ENCODE measurements around the gene NMRK2. TPM values are rescaled to one million over a fixed set of nuclear protein-coding genes. Genes with fewer than 3 reads are reported as not detected.

NMRK2 gene
- total and polyA plus RNA-seq, 2 donors (not counting 1 experiment from before 2014, with no cell fraction given), result not detected

DNA sequence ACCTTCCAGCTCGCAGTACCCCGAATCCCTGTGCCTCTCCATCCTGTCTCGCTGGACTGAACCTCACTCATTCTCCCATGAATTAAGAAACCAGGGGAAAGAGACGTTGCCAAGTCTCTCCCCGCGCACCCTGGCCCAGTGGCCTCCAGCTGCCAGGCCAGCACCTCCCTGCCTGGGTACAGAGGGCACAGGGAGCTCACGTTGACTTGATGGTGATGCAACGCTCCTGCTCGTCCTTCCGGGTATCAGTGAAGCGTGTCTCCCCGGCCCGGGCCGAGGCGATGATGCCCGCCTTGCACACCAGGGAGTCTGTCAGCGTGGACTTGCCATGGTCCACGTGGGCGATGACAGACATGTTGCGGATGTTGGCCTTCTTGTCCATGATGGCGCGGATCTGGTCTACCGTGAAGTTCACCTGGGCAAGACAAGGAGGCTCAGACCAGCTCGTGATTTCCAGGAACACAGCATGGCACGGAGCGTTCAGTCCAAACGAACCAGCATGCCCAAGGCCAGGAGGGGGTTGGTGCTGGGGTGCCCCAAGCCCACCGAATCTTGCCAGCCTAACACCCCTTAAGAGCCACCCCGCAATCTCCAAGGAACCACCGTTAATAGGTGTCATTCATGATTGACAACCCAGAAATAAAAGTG is 51.2 kb downstream of the NMRK2 start:
- Histone ChIP-seq H2AFZ (ENCODE audit: insufficient read depth, low read depth, low read length, poor library complexity, severe bottlenecking) (no peak overlapping the region), H3K27ac (ENCODE audit: low read length in 2 of 2) (peak overlapping the region; percentile 78 to 90), H3K9me3 (ENCODE audit: control extremely low read depth in 1 of 3, control insufficient read depth in 2 of 3, insufficient read depth in 1 of 3, low read length in 2 of 3) (peaks cover 0 to 7% (median 0%) of the 10 kb centered on the region in 3 donors), H3K4me2 (replicated peaks; ENCODE audit: low read depth, low read length, poor library complexity, severe bottlenecking) (peak overlapping the region; percentile 76), H3K27me3 (replicated peaks in 1 of 4; ENCODE audit: control extremely low read depth in 1 of 4, control insufficient read depth in 3 of 4, insufficient read depth in 4 of 4, low read length in 3 of 4) (no peaks in the 10 kb centered on the region), H4K20me1 (ENCODE audit: control insufficient read depth, insufficient read depth, low read length, poor library complexity, severe bottlenecking) (peaks cover 62% of the 10 kb centered on the region), H3K36me3 (replicated peaks in 1 of 2; ENCODE audit: control extremely low read depth in 1 of 2, control insufficient read depth in 1 of 2, extremely low read depth in 1 of 2, insufficient read depth in 2 of 2, low read length in 1 of 2) (peaks cover 3 to 54% of the 10 kb centered on the region in 2 experiments), H3K79me2 (ENCODE audit: control insufficient read depth, insufficient read depth, low read length) (peaks cover 43% of the 10 kb centered on the region), H3K4me1 (ENCODE audit: control insufficient read depth in 2 of 2, insufficient read depth in 2 of 2, low read length in 2 of 2) (peaks cover 34 to 49% of the 10 kb centered on the region in 2 donors), H3K9ac (ENCODE audit: low read length) (peak overlapping the region; percentile 80), H3K4me3 (ENCODE audit: control extremely low read depth in 1 of 5, extremely low read depth in 1 of 5, insufficient read depth in 1 of 5, low read depth in 2 of 5, low read length in 4 of 5) (peak overlapping the region; percentile 66 to 93 (median 75))
- no peaks in the 10 kb centered on the region for H3K9me3 Mint-ChIP-seq (ENCODE audit: insufficient read depth)
- TF ChIP-seq EZH2 (IDR thresholded peaks at IDR 0.05; ENCODE audit: borderline replicate concordance, insufficient read depth, low read depth, low read length, poor library complexity, severe bottlenecking), result no peak
- TF ChIP-seq, protein P1, sequence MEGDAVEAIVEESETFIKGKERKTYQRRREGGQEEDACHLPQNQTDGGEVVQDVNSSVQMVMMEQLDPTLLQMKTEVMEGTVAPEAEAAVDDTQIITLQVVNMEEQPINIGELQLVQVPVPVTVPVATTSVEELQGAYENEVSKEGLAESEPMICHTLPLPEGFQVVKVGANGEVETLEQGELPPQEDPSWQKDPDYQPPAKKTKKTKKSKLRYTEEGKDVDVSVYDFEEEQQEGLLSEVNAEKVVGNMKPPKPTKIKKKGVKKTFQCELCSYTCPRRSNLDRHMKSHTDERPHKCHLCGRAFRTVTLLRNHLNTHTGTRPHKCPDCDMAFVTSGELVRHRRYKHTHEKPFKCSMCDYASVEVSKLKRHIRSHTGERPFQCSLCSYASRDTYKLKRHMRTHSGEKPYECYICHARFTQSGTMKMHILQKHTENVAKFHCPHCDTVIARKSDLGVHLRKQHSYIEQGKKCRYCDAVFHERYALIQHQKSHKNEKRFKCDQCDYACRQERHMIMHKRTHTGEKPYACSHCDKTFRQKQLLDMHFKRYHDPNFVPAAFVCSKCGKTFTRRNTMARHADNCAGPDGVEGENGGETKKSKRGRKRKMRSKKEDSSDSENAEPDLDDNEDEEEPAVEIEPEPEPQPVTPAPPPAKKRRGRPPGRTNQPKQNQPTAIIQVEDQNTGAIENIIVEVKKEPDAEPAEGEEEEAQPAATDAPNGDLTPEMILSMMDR (IDR thresholded peaks at IDR 0.05), result no peak
- WGBS (ENCODE audit: insufficient coverage), result 45% methylated on average over 28 of the region's 30 CpGs
- peak overlapping the region; percentile 98 for H3K4me3 Mint-ChIP-seq
- intact Hi-C loops (cut with micrococcal nuclease), result loop anchor here (2.0 kb wide), 1 partner anchor 13 kb away; the partner anchor contains the start of gene DAPK3
- H3K4me1 Mint-ChIP-seq, result peaks cover 57% of the 10 kb centered on the region
- peak; percentile 57 for DNase-seq
- CTCF ChIA-PET, result interaction anchor here (1.0 to 3.0 kb wide), 7 partner anchors 13 to 221 kb away, joined by 3 to 45 read pairs (median 5); partner anchors contain the start of genes DAPK3 and MRPL54
- peak overlapping the region; percentile 97 for H3K27ac Mint-ChIP-seq
- POLR2A ChIA-PET, result interaction anchor here (0.6 to 2.7 kb wide), 6 partner anchors 9 to 590 kb away, joined by 3 to 20 read pairs (median 4); partner anchors contain the start of genes DAPK3 and PIAS4
- ATAC-seq (ENCODE audit: low read depth), result no peak
- H3K27me3 Mint-ChIP-seq, result no peaks in the 10 kb centered on the region

DNA sequence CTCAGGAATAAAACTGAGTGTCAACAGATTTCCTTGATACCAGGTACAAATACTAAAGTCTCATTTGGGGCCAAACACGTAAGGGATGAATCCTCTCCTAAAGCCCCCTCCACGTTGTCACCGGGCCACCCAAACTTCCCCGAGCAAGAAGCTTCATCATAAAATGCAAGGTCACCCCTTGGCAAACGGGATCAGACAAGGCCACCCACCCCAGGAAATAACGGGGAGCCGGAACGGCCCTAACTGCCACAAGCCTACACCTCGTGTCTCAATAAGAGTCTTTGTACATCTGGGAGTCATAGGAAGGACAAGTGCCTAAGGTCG is 51.7 kb downstream of the NMRK2 start:
- DNase-seq (no peak), ATAC-seq (ENCODE audit: low read depth) (no peak)
- Histone ChIP-seq H2AFZ (ENCODE audit: insufficient read depth, low read depth, low read length, poor library complexity, severe bottlenecking) (no peak overlapping the region), H3K4me3 (ENCODE audit: control extremely low read depth in 1 of 5, extremely low read depth in 1 of 5, insufficient read depth in 1 of 5, low read depth in 2 of 5, low read length in 4 of 5) (peak overlapping the region; percentile 66 to 93 (median 75)), H4K20me1 (ENCODE audit: control insufficient read depth, insufficient read depth, low read length, poor library complexity, severe bottlenecking) (peaks cover 57% of the 10 kb centered on the region), H3K4me1 (ENCODE audit: control insufficient read depth in 2 of 2, insufficient read depth in 2 of 2, low read length in 2 of 2) (peaks cover 39 to 54% of the 10 kb centered on the region in 2 donors), H3K36me3 (replicated peaks in 1 of 2; ENCODE audit: control extremely low read depth in 1 of 2, control insufficient read depth in 1 of 2, extremely low read depth in 1 of 2, insufficient read depth in 2 of 2, low read length in 1 of 2) (peaks cover under 1 to 49% of the 10 kb centered on the region in 2 experiments), H3K4me2 (replicated peaks; ENCODE audit: low read depth, low read length, poor library complexity, severe bottlenecking) (peak overlapping the region; percentile 76), H3K27me3 (replicated peaks in 1 of 4; ENCODE audit: control extremely low read depth in 1 of 4, control insufficient read depth in 3 of 4, insufficient read depth in 4 of 4, low read length in 3 of 4) (no peaks in the 10 kb centered on the region), H3K9me3 (ENCODE audit: control extremely low read depth in 1 of 3, control insufficient read depth in 2 of 3, insufficient read depth in 1 of 3, low read length in 2 of 3) (peaks cover 0 to 7% (median 0%) of the 10 kb centered on the region in 3 donors), H3K9ac (ENCODE audit: low read length) (peak overlapping the region; percentile 80), H3K27ac (ENCODE audit: low read length in 2 of 2) (peak overlapping the region; percentile 78 to 90), H3K79me2 (ENCODE audit: control insufficient read depth, insufficient read depth, low read length) (peaks cover 43% of the 10 kb centered on the region)
- intact Hi-C loops (cut with micrococcal nuclease), result loop anchor here (2.0 kb wide), 1 partner anchor 14 kb away; the partner anchor contains the start of gene DAPK3
- ChIA-PET CTCF (interaction anchor here (1.0 to 3.0 kb wide), 8 partner anchors 13 to 222 kb away, joined by 3 to 45 read pairs (median 6); partner anchors contain the start of genes DAPK3 and MRPL54), POLR2A (interaction anchor here (0.6 to 2.7 kb wide), 6 partner anchors 9 to 222 kb away, joined by 3 to 20 read pairs (median 6); partner anchors contain the start of genes DAPK3, MRPL54 and PIAS4)
- H3K4me1 Mint-ChIP-seq, result peaks cover 60% of the 10 kb centered on the region
- no peak for TF ChIP-seq EZH2 (IDR thresholded peaks at IDR 0.05; ENCODE audit: borderline replicate concordance, insufficient read depth, low read depth, low read length, poor library complexity, severe bottlenecking)
- TF ChIP-seq, protein P1 (IDR thresholded peaks at IDR 0.05), result no peak
- H3K9me3 Mint-ChIP-seq (ENCODE audit: insufficient read depth), result no peaks in the 10 kb centered on the region
- WGBS (ENCODE audit: insufficient coverage), result 3% methylated on average over 9 of the region's 10 CpGs
- peak overlapping the region; percentile 98 for H3K4me3 Mint-ChIP-seq
- H3K27ac Mint-ChIP-seq, result peak overlapping the region; percentile 97
- H3K27me3 Mint-ChIP-seq, result no peaks in the 10 kb centered on the region
